Measurements from ENCODE around the gene GPR61. TPM values are rescaled to one million over a fixed set of nuclear protein-coding genes. Genes with fewer than 3 reads are reported as not detected.

Gene GPR61
- total and polyA plus RNA-seq, 9 of the 15 experiments (the other 6 are each of a cell fraction or from before 2014, with no cell fraction given): 0.04 to 1.1 (median 0.25) TPM; not detected in 4

- TF ChIP-seq BRF2 (IDR thresholded peaks at IDR 0.05; ENCODE audit: borderline replicate concordance, insufficient read depth, insufficient read length): no peak
- TF ChIP-seq GABPB1 (CRISPR knock-in tag; IDR thresholded peaks at IDR 0.05): no peak
- no peak for TF ChIP-seq SMAD1 (IDR thresholded peaks at IDR 0.05; ENCODE audit: low read depth, low read length, partially characterized antibody)
- TF ChIP-seq KLF6 (CRISPR knock-in tag; IDR thresholded peaks at IDR 0.05; ENCODE audit: borderline replicate concordance): no peak
- TF ChIP-seq GTF2A2 (tag; IDR thresholded peaks at IDR 0.05): no peak
- no peak for TF ChIP-seq ZNF175 (CRISPR knock-in tag; IDR thresholded peaks at IDR 0.05; ENCODE audit: low read depth)
- peak; percentile 53; the same call in 1 of the 2 replicates for TF ChIP-seq CTBP1 (IDR thresholded peaks at IDR 0.05; ENCODE audit: borderline replicate concordance)
- TF ChIP-seq, protein P1, sequence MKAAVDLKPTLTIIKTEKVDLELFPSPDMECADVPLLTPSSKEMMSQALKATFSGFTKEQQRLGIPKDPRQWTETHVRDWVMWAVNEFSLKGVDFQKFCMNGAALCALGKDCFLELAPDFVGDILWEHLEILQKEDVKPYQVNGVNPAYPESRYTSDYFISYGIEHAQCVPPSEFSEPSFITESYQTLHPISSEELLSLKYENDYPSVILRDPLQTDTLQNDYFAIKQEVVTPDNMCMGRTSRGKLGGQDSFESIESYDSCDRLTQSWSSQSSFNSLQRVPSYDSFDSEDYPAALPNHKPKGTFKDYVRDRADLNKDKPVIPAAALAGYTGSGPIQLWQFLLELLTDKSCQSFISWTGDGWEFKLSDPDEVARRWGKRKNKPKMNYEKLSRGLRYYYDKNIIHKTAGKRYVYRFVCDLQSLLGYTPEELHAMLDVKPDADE (conservative IDR thresholded peaks at IDR 0.05; ENCODE audit: control insufficient read depth, low read depth, low read length): 0 out of 2 replicates have a peak, but pooled peaks have one; percentile 22
- no peak for TF ChIP-seq GTF3C2 (IDR thresholded peaks at IDR 0.05; ENCODE audit: borderline replicate concordance, extremely low read depth, insufficient read length)
- no peak for TF ChIP-seq U2AF1 (optimal IDR thresholded peaks at IDR 0.05; ENCODE audit: low read depth, low read length)
- no peak for TF ChIP-seq E2F3 (CRISPR knock-in tag; IDR thresholded peaks at IDR 0.05)
- TF ChIP-seq, protein P2, sequence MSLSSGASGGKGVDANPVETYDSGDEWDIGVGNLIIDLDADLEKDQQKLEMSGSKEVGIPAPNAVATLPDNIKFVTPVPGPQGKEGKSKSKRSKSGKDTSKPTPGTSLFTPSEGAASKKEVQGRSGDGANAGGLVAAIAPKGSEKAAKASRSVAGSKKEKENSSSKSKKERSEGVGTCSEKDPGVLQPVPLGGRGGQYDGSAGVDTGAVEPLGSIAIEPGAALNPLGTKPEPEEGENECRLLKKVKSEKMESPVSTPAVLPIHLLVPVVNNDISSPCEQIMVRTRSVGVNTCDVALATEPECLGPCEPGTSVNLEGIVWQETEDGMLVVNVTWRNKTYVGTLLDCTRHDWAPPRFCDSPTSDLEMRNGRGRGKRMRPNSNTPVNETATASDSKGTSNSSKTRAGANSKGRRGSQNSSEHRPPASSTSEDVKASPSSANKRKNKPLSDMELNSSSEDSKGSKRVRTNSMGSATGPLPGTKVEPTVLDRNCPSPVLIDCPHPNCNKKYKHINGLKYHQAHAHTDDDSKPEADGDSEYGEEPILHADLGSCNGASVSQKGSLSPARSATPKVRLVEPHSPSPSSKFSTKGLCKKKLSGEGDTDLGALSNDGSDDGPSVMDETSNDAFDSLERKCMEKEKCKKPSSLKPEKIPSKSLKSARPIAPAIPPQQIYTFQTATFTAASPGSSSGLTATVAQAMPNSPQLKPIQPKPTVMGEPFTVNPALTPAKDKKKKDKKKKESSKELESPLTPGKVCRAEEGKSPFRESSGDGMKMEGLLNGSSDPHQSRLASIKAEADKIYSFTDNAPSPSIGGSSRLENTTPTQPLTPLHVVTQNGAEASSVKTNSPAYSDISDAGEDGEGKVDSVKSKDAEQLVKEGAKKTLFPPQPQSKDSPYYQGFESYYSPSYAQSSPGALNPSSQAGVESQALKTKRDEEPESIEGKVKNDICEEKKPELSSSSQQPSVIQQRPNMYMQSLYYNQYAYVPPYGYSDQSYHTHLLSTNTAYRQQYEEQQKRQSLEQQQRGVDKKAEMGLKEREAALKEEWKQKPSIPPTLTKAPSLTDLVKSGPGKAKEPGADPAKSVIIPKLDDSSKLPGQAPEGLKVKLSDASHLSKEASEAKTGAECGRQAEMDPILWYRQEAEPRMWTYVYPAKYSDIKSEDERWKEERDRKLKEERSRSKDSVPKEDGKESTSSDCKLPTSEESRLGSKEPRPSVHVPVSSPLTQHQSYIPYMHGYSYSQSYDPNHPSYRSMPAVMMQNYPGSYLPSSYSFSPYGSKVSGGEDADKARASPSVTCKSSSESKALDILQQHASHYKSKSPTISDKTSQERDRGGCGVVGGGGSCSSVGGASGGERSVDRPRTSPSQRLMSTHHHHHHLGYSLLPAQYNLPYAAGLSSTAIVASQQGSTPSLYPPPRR (CRISPR knock-in tag; IDR thresholded peaks at IDR 0.05; ENCODE audit: borderline replicate concordance): no peak
- no peak for TF ChIP-seq ID3 (CRISPR knock-in tag; IDR thresholded peaks at IDR 0.05)
- peak; percentile 74 for TF ChIP-seq ID3 (tag; IDR thresholded peaks at IDR 0.05)
- TF ChIP-seq PHB2 (IDR thresholded peaks at IDR 0.05; ENCODE audit: low read depth): no peak
Observed at GRCh38 chr1:109509176-109510134, 30.2 kb upstream of the GPR61 start, which contains the start of gene AMIGO1 (continued).

Data from K562 (cell line).